ENCODE data around the gene GJA10. TPM values are rescaled to one million over a fixed set of nuclear protein-coding genes. Genes with fewer than 3 reads are reported as not detected.

Gene GJA10
- total RNA-seq, 1 experiment from 2014 or later: not detected

- Histone ChIP-seq H3K9me3 (ENCODE audit: control insufficient read depth, insufficient read depth, low read depth, low read length) (no peaks in the 10 kb centered on the region), H3K27ac (ENCODE audit: low read length) (no peak overlapping the region), H3K36me3 (ENCODE audit: control insufficient read depth, insufficient read depth, low read length) (peaks cover 13% of the 10 kb centered on the region), H3K27me3 (ENCODE audit: control insufficient read depth, insufficient read depth, low read length) (no peaks in the 10 kb centered on the region), H3K4me3 (ENCODE audit: low read depth in 2 of 2, low read length in 2 of 2) (no peak overlapping the region), H3K4me1 (ENCODE audit: control insufficient read depth, insufficient read depth, low read length) (no peaks in the 10 kb centered on the region)
- BruUV-seq (replicated peaks): no TSS peak
- ATAC-seq (no peak), DNase-seq (ENCODE audit: low read depth, low spot score) (no peak)
- intact Hi-C loops (cut with micrococcal nuclease; ENCODE audit: unreplicated experiment) (no loop called here), in situ Hi-C loops (cut with HindIII; ENCODE audit: low pct_unique_long_range_greater_than_20kb, low sequenced_read_pairs) (no loop called here)
- CTCF ChIA-PET: no interaction called here
- POLR2A ChIA-PET: no interaction called here
- TF ChIP-seq TCF7L2 (IDR thresholded peaks at IDR 0.05; ENCODE audit: low read depth, low read length) (no peak), CTCF (IDR thresholded peaks at IDR 0.05) (no peak), REST (IDR thresholded peaks at IDR 0.05; ENCODE audit: insufficient read depth in 1 of 2, low read depth in 2 of 2, low read length in 1 of 2) (no peak), SIN3A (IDR thresholded peaks at IDR 0.05; ENCODE audit: borderline replicate concordance, insufficient read depth, low read depth, low read length) (no peak), POLR2AphosphoS5 (IDR thresholded peaks at IDR 0.05; ENCODE audit: low read depth, low read length) (no peak)
Observed at GRCh38 chr6:89873721-89874120, 20.5 kb upstream of the GJA10 start.

GRCh38 chr6:89874438-89874837 lies 19.8 kb upstream of the GJA10 start:
- H3K4me1 ChIP-seq (ENCODE audit: control insufficient read depth, insufficient read depth, low read length): no peaks in the 10 kb centered on the region
- H3K27ac ChIP-seq (ENCODE audit: low read length): no peak overlapping the region
- ChIA-PET CTCF (no interaction called here), POLR2A (no interaction called here)
- ATAC-seq (no peak), DNase-seq (ENCODE audit: low read depth, low spot score) (no peak)
- H3K4me3 ChIP-seq (ENCODE audit: low read depth in 2 of 2, low read length in 2 of 2): no peak overlapping the region
- TF ChIP-seq POLR2AphosphoS5 (IDR thresholded peaks at IDR 0.05; ENCODE audit: low read depth, low read length) (no peak), TCF7L2 (IDR thresholded peaks at IDR 0.05; ENCODE audit: low read depth, low read length) (no peak), REST (IDR thresholded peaks at IDR 0.05; ENCODE audit: insufficient read depth in 1 of 2, low read depth in 2 of 2, low read length in 1 of 2) (no peak), SIN3A (IDR thresholded peaks at IDR 0.05; ENCODE audit: borderline replicate concordance, insufficient read depth, low read depth, low read length) (no peak), CTCF (IDR thresholded peaks at IDR 0.05) (no peak)
- H3K9me3 ChIP-seq (ENCODE audit: control insufficient read depth, insufficient read depth, low read depth, low read length): no peaks in the 10 kb centered on the region
- in situ Hi-C loops (cut with HindIII; ENCODE audit: low pct_unique_long_range_greater_than_20kb, low sequenced_read_pairs): no loop called here
- intact Hi-C loops (cut with micrococcal nuclease; ENCODE audit: unreplicated experiment): no loop called here
- no TSS peak for BruUV-seq (replicated peaks)
- peaks cover 13% of the 10 kb centered on the region for H3K36me3 ChIP-seq (ENCODE audit: control insufficient read depth, insufficient read depth, low read length)
- H3K27me3 ChIP-seq (ENCODE audit: control insufficient read depth, insufficient read depth, low read length): no peaks in the 10 kb centered on the region

Measured in Panc1 (cell line).